Measurements from ENCODE around the gene DUSP3. TPM values are rescaled to one million over a fixed set of nuclear protein-coding genes. Genes with fewer than 3 reads are reported as not detected.

DUSP3 gene
- total RNA-seq, 1 experiment from 2014 or later = 80.3 TPM

GRCh38 chr17:43787728-43788127, 9.0 kb upstream of the DUSP3 start:
- intact Hi-C loops (cut with micrococcal nuclease; ENCODE audit: unreplicated experiment) = loop anchor here (5.0 kb wide), 1 partner anchor 60 kb away; the partner anchor contains the start of gene CD300LG
- no TSS peak for BruUV-seq (replicated peaks)
- CTCF ChIA-PET = interaction anchor here (1.0 to 1.5 kb wide), 2 partner anchors 59 to 70 kb away, joined by 3 to 4 read pairs; partner anchors contain the start of gene CD300LG
- Mint-ChIP-seq H3K27me3 (ENCODE audit: unreplicated experiment) (peaks cover 28% of the 10 kb centered on the region), H3K9me3 (ENCODE audit: low read depth, unreplicated experiment) (peaks cover 4% of the 10 kb centered on the region), H3K4me1 (ENCODE audit: low read depth, unreplicated experiment) (peaks cover 12% of the 10 kb centered on the region), H3K27ac (ENCODE audit: unreplicated experiment) (no peak overlapping the region), H3K36me3 (ENCODE audit: insufficient read depth, unreplicated experiment) (no peaks in the 10 kb centered on the region), H3K4me3 (ENCODE audit: low read depth, unreplicated experiment) (no peak overlapping the region)
- TF ChIP-seq CTCF (IDR thresholded peaks at IDR 0.05; ENCODE audit: unreplicated experiment) = no peak
- no peak for DNase-seq

GRCh38 chr17:43784628-43785101, 5.9 kb upstream of the DUSP3 start:
- no peak for TF ChIP-seq CTCF (IDR thresholded peaks at IDR 0.05; ENCODE audit: unreplicated experiment)
- Mint-ChIP-seq H3K27me3 (ENCODE audit: unreplicated experiment) (peaks cover 59% of the 10 kb centered on the region), H3K4me3 (ENCODE audit: low read depth, unreplicated experiment) (no peak overlapping the region), H3K4me1 (ENCODE audit: low read depth, unreplicated experiment) (no peaks in the 10 kb centered on the region), H3K9me3 (ENCODE audit: low read depth, unreplicated experiment) (peaks cover 3% of the 10 kb centered on the region), H3K27ac (ENCODE audit: unreplicated experiment) (no peak overlapping the region), H3K36me3 (ENCODE audit: insufficient read depth, unreplicated experiment) (no peaks in the 10 kb centered on the region)
- CTCF ChIA-PET = no interaction called here
- no peak for DNase-seq
- intact Hi-C loops (cut with micrococcal nuclease; ENCODE audit: unreplicated experiment) = loop anchor here (5.0 kb wide), 1 partner anchor 63 kb away; the partner anchor contains the start of gene CD300LG
- BruUV-seq (replicated peaks) = no TSS peak

GRCh38 chr17:43784068-43784467, 5.3 kb upstream of the DUSP3 start:
- peaks cover 2% of the 10 kb centered on the region for H3K9me3 Mint-ChIP-seq (ENCODE audit: low read depth, unreplicated experiment)
- H3K36me3 Mint-ChIP-seq (ENCODE audit: insufficient read depth, unreplicated experiment) = peaks cover 3% of the 10 kb centered on the region
- peaks cover 64% of the 10 kb centered on the region for H3K27me3 Mint-ChIP-seq (ENCODE audit: unreplicated experiment)
- H3K4me3 Mint-ChIP-seq (ENCODE audit: low read depth, unreplicated experiment) = no peak overlapping the region
- BruUV-seq (replicated peaks) = no TSS peak
- H3K27ac Mint-ChIP-seq (ENCODE audit: unreplicated experiment) = no peak overlapping the region
- no peaks in the 10 kb centered on the region for H3K4me1 Mint-ChIP-seq (ENCODE audit: low read depth, unreplicated experiment)
- no peak for TF ChIP-seq CTCF (IDR thresholded peaks at IDR 0.05; ENCODE audit: unreplicated experiment)
- intact Hi-C loops (cut with micrococcal nuclease; ENCODE audit: unreplicated experiment) = no loop called here
- DNase-seq = no peak
- CTCF ChIA-PET = no interaction called here

- Mint-ChIP-seq H3K9me3 (ENCODE audit: low read depth, unreplicated experiment) (peaks cover 2% of the 10 kb centered on the region), H3K27me3 (ENCODE audit: unreplicated experiment) (peaks cover 64% of the 10 kb centered on the region), H3K27ac (ENCODE audit: unreplicated experiment) (no peak overlapping the region), H3K4me1 (ENCODE audit: low read depth, unreplicated experiment) (no peaks in the 10 kb centered on the region), H3K36me3 (ENCODE audit: insufficient read depth, unreplicated experiment) (peaks cover 13% of the 10 kb centered on the region), H3K4me3 (ENCODE audit: low read depth, unreplicated experiment) (no peak overlapping the region)
- intact Hi-C loops (cut with micrococcal nuclease; ENCODE audit: unreplicated experiment) = no loop called here
- no TSS peak for BruUV-seq (replicated peaks)
- no peak for DNase-seq
- CTCF ChIA-PET = no interaction called here
- TF ChIP-seq CTCF (IDR thresholded peaks at IDR 0.05; ENCODE audit: unreplicated experiment) = no peak
Measured at GRCh38 chr17:43782913-43783680, 4.3 kb upstream of the DUSP3 start.
